NCI-H187 treated with DMSO at 0.1 percent for 48 hours (cell line): Measurements from ENCODE around the gene HMCN1.

Source experiments
- DNase-seq: peaks from one replicate; lab custom pipeline; 2025; lab: John Stamatoyannopoulos, UW

The HMCN1 gene

DNA sequence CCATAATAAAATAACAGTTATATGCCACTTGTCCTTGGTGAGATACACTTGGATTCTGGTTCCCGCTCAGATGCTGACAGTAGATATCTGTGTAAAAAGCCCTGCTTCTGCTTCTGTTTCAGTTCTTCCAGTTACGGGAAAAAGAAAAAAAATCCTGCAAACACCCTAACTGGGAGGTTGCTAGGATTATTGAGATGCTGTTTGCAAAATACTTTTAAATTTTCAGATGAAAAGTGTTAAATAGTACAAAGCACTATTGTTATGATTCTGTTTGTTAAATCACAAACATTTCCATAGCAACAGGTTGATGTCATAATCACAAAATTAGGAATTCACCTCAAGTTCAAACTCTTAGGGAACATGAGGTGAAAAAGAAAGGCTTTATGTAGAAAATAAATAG is 232.3 kb downstream of the HMCN1 start:
- no peak for DNase-seq

DNA sequence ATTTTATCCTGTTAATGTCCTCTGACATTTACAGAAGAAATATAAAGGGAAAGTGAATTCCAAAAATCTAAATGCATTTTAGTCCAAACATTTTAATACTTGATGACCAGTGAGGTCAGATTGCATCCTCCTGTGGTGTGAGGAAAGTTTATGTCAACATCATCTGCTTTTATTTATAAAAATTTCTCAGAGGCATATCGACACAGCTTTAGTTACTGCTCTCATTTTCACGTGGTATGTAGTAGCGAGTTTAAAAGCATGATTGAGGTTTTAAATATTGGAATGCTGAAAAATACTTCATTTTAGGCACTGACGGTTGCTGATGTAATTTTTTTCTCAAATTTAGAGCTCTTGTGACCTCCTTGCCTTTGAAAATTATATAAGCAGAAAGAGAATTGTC is 234.8 kb downstream of the HMCN1 start:
- no peak for DNase-seq

DNA sequence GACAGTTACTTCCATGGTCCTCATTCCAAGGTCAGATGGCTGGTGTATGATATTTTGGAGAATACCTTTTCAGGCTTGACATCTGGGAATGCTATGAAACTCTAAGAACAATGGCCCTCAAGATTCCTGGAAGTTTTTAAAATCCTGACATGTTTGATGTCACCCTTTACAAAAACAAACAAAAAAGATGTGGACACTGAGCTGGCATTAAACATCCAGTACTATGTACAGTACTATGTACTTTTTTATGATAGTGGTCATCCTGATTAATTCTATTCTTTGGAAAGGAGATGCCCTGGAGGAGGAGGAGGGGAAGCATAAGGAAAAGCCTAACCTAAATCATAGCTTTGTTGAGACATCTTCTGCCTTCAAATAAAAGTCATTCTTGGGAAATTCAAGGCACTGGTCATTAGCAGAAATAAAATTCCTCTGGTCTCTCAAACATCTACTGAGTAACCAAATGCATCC is 235.4 kb downstream of the HMCN1 start:
- no peak for DNase-seq

DNA sequence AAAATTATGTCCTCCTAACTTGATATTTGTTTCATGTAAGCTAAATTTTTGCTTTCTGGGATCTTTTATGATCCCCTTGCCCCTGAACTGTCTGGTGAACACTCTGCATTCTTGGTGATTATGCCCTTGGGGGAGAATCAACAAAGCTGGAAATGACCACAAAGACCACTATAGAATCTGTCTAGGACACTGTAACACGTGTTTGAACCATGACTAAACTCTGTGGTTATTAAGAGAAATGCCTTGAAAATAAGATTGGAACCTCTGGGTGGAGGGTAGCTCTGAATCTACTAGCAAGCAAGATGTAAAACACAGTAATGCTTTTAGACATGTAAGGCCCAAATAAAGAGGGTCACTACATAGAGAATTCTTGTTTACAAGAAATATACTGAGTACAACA is 237.5 kb downstream of the HMCN1 start:
- DNase-seq, result no peak

DNA sequence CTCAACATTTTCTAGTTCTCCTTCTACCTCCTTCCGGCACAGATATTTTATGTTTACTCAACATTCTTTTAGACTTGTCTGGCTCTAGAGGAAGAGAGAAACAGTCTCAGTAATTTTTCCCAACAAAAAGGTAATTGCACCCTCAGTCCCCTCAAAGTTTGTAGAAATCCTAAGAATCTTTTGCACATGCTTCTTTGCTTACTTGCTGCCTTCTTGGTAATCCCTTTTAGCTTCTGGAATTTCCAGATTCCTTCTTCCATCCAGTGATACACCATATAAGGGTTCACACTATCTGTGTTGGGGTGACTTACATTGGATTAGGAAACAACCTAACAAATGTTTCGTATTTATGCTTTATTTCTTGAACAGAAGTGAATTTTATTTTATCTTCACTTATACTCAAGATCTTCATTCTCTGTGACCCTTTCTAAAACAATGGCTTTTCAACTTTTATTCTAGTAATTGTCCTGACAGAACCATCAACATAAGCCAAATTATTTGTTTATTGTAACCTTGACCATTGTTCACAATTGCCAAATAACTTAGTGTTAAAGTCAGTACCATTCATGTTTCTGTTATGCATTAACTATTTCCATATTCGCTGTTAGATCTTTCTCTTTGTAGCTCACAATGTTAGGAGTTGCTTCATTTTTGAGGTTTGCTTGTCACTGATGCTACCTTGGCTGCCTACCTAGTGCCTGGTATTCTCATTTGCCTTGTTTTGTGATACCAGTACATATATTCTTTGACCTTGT is 238.1 kb downstream of the HMCN1 start:
- no peak for DNase-seq

DNA sequence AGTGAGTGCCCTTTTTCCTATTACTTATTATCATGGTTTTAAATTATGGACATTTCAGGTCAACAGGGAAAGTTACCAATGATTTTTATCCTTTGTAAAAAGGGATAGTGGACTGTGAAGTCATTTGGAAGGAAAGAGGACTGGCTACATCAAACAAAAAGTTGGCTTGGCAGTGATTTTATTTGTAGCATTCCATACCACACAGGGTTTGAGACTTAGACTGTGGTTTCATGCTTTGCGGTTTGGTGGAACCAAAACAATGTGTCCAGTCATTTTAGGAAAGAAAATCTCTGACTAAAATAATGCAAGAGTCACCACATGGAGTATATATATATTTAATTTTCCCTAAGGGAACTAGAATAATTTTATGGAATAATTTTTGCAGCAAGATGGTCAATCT is 239.5 kb downstream of the HMCN1 start:
- DNase-seq, result no peak

DNA sequence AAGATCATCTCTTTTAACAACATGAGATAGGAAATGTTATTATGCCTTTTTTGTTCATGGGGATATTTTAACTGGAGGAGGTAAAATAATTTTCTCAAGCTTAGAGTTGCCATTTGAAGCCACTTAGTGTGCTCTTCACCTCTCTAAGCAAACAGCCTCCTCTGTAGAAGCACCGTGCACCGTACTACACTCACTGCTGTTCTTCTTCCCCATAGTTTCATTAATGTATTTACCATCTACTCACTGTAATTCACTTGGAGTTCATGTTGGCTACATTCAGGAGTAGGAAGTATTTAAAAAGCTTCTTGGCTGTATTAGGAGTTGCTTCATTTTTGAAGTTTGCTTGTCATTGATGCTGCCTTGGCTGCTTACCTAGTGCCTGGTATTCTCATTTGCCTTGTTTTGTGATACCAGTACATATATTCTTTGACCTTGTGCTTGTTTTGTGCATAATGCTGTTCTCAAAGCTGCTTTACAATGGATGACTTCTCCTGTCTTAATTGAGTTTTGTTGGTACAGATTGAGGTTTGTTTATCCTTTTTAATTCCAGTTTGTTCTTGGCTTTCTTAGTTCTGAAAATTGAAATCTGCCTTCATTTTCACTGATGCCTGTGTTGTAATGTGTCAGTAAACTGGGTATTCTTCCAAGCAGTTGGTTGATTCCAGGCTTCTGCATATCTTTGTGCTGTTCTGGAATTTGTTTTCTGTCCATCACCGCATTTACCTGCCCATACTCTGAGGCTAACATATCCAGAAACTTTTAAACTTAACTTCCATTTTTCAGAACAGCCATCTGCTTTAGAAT is 240.4 kb downstream of the HMCN1 start:
- peak; percentile 42 for DNase-seq

DNA sequence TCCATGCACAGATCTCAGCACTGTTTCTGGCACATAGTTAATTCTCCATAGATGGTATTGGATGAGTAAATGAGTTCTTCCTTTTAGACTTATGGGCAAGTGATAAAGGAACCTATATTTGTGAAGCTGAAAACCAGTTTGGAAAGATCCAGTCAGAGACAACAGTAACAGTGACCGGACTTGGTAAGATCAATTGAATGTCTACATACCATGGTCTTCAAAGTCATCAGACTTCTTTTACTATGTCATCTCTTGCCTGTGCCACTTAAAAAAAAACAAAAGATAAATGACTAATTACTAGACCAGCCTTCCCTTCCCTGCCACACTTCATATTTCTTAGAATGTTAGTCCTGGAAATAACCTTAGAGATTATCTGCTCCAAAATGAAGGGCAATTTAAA is 246.7 kb downstream of the HMCN1 start:
- no peak for DNase-seq

DNA sequence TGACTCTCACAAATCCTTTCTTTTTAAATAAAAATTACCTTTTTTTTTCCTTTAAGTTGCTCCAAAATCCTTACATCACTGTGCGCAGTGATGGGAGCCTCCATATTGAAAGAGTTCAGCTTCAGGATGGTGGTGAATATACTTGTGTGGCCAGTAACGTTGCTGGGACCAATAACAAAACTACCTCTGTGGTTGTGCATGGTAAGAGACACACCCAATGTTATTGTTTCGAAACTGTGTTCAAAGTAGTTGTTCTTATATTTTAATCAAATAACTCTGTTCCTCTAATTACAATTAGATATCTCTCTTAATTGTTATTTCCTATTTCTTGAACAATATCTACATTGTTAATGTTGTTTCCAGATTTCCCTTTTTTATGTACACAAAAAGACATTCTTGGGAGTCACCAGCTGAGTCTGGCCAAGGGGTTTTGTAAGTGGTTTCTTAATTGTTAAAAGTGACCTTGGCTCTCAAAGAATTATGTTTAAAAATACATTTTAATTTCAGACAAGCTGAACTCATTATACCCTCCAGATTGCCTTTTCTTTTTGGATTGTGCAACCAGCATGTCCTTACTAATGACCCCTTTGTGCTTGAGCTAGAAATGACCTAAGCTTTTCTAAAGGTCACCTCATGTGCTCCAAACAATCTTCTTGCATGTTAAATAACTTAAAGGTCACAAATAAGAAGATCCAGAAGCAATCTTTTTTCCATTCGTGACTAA is 250.1 kb downstream of the HMCN1 start:
- DNase-seq, result no peak

DNA sequence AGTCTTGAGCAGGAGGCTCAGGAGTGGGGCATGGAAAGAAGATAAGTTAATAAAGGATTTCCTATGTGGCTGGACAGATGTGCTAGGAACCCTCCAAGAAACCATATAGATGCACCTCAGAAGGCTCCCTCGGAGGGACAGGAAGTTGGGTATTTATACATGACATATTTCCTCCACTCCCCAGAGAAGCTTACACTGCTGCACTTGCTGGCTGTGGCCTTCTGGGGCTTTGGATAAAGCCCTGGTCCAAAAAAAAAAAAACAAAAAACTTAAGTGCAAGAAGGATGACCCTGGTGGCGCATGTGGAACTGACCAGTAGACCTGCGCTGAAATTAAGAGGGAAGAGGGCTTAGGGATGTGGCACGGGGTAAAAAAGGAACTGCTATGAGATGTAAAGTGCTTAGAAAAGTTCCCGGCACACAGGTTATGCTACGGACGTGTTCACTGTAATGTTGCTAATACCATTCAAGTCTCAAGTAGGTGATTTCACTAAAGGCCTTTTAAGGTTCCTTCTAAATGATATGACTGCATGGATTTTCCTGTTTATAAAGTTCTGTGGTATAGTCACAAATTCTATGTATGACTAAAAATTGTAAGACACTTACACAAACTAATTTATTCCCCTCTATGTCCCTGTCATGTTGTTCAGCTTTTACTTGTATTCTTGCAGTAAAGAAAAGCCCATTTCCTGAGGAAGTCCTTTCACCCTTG is 253.6 kb downstream of the HMCN1 start:
- no peak for DNase-seq

DNA sequence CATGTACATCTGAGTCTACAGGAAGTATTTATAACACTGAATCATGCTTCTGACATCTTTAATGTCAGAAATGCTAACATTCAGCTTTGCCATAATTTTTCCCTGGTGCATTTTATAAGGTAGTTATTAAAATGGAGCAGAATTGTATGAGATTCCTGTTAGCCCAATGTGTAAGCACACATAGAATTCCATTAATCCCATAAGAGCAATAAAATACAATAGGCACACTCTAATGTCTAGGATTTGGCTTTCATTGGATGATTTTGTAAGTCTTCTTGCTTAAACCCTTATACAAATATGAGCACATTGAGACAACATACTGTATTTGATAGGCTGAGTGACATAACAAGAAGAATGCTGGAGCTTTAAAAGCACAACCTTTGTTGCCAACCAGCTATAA is 256.4 kb downstream of the HMCN1 start:
- no peak for DNase-seq

DNA sequence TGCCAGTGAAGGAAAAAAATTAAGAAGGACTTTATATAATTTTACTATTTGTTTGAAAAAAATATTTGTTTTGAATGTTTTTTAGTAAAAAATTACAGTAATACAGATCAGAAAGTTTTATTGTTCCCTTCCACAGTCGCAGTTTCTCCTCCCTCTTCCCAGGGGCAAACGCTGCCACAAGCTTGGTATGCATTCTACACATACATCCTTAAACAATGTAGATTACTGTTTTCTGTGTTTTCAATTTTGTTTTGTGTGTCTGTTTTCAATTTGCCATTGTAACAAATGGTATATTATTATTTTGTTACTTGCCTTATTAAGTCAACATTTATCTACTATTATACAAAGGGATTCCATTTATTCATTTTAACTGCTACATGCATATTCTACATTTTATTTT is 257.1 kb downstream of the HMCN1 start:
- DNase-seq, result no peak

DNA sequence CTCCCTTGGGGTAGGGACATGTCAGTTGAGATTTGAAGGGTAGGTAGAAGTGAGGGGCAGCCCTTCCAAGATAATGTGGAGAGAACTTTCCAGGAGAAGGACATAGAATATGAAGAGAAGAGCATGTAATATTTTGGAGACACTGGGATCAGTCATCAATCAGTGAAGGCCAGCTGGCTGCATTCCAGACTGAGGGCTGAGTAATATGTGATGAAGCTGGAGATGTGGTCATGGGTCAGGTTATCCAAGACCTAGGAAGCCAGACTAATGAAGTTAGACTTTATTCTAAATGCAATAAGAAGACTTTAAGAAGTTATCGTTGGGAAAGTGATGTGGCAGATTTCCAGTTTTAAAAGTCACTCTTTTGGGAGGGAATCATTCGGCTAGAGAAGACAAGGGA is 262.0 kb downstream of the HMCN1 start:
- no peak for DNase-seq

DNA sequence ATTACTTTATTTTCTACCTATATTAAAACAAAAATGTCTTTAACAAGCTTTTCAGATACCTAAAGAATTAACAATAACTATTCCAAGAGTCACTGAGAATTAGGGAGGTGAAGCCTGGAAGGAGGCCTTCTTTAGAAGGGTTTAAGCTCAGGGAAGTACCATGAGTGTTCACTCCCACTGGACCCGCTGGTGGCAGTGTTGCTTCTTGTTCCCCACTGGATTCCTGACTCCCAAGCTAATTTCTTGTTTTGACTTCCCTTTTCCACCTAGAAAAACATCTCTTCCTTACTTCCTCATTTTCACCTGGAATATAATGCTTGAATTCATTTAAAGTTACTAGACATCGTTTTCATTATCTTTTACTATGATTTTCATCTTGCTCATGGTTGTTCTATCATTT is 264.2 kb downstream of the HMCN1 start:
- no peak for DNase-seq

DNA sequence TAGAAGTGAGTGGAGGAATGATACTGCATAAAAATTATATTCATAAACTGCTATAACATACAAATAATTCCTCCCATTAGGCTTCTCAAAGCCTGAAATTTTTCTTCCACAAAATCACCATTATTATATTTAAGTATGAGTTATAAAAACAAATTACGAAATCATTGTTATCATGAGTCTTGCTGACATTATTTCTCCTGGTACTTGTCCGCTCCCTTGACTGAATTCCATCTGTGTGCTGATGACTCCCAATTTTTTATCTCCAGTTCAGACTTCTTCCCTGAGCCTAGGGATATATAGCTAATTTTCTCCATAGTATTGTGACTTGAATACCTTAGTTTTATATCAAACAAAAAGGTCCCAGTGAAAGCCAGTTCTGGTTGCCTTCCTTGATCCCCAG is 268.2 kb downstream of the HMCN1 start:
- no peak for DNase-seq

DNA sequence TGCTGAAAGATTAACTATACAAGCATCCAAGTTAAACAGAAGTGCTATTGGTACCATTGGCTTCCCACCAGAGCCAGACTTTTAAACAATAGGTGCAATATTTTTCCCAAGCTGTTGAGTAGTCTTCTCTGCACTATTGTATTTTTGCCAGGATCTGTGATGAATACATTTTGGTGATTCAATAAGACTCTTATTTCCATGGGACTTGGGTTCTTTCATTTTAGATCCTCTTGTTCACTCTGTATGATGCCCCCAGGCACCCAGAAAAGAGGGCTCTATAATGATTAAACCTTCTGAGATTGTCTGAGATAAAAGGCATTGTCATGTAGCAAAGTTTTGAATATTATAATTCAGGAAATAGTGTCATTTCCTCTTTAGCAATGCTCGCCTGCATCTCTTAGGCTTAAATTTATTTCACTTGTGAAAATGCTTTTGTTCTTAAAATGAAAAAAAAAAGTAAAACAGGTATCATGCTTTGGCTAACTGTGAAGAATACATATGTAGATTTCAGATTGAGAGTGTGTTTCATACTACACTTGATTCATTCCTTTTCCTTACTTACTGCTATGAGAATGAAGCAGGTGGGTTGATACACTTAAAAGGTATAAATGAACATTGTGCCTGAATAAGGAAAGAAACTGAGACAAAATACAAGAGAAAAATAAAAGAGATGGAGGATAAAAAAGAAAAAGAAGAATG is 275.0 kb downstream of the HMCN1 start:
- no peak for DNase-seq

DNA sequence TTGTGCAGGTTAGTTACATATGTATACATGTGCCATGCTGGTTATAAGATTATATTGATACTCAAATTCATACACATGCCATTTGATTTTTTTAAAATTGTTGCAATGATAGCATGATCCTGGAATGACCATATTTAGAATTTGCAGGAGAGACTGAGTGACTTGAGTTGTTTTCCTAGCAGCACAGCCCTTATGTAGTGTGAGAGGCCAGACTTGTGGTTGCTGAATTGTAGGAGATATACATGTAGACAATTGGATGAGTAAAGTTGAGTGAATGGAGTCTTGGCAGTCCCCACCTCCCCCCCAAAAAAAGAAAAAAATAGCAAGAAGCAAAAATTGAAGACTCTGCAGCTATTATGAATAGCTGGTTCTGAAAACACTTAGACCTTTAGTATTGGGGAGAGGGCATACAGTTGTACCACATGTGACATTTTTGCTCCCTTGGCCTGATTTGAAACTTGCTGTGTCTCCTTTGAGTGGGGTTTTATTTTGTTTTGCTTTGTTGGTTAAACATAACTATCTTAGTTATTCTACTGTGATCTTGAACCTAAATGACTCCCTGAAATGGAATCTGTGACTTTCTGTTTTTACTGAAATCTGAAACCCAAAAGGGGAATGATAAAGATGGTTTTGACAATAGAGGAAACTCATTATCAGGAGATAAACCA is 280.3 kb downstream of the HMCN1 start:
- no peak for DNase-seq

DNA sequence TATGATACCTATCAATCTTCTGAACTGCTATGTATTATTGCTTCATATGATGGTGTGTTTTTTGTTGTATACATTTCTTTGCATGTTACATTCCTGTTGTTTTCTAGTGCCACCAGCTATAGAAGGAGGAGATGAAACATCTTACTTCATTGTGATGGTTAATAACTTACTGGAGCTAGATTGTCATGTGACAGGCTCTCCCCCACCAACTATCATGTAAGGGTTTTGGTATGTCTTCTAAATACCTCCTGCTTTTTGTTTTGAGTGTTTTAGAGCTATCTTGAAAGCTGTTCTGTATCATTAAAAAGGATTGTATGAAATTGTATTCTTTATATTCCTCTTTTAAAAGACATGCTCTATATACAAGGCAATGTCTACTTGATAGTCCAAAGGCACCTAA is 282.7 kb downstream of the HMCN1 start:
- no peak for DNase-seq

DNA sequence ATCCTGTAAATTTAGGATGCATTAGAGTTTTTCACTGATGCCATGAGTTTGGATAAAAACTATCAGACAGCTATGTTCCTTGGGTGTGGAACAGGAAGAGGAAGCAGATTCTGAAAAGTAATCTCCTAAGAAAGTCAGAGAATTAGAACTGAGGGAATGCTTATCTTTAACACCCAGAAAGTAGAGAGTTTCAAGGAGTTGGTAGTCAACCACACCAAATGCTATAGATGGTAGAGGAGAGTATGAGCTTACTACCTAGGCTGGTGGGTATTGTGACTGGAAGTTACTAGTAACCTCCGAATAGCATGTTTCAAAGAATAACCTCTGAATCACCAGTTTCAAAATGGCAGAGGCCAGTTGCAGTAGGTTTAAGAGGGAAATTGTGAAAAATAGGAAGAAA is 288.0 kb downstream of the HMCN1 start:
- DNase-seq, result no peak

DNA sequence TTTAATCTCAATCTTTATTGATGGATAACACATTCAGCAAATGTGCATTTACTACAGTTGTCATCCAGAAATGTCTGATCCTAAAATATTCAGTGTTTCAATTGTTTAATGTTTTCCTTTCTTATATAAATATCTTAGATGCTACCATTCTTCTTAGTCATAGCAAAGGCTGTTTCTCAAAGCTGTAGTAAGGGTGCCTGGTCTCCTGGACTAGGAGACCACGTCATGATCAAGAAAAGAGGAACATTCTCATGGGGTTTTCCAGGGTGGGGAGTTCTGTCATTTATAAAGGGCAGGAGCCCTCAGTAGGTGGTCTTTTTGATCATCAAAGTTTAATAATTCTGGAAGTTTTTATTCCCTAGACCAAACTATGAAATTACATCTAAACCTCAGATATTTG is 292.8 kb downstream of the HMCN1 start:
- DNase-seq, result no peak

DNA sequence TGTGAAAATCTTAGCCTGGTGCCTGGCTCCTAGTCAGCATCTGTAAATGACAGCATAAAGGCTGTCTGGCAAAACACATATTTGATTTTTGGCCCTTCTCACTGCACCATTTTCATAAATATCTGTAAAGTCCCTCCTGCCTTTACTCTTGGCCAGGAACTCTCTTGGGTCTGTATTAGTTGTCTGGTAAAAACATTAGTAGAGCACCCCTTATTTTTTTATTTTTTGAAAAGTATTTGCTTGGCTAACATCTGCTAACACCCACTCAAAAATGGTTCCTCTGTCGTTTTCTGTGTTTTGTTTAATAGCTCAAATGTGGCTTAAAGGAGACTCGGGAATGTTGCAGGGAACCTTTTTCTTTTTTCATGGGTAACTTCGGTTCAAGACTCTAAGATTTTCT is 293.4 kb downstream of the HMCN1 start:
- DNase-seq, result no peak
